Heart left ventricle (tissue), 16 donors: ENCODE measurements around the gene SLC45A3. TPM values are rescaled to one million over a fixed set of nuclear protein-coding genes. Genes with fewer than 3 reads are reported as not detected.
A peak's percentile ranks its signal among the peaks of the same experiment; 100 is the strongest.
"Not testable (repeated sequence)": the region's sequence is repeated elsewhere in the genome, so short reads cannot be mapped to it uniquely, and the experiment has no call there.

Source experiments
- ATAC-seq, 4 donors: fragments of 200-7000 bp; cut with Tn5 transposase; one replicate each; pipeline ENCODE4 v1.9.1; 2020 to 2022; ENCODE audit warnings: moderate library complexity in 4 of 4, mild to moderate bottlenecking in 3 of 4, moderate number of reproducible peaks in 1 of 4
- DNase-seq, 5 donors: peaks; one replicate each; pipeline ENCODE4 v3.0.0-alpha.2; 2020
- H3K27ac ChIP-seq, 12 donors: fragments of 200-600 bp; sonication (generic) in 4 of 12; one replicate each; pipeline versions ENCODE4 v1.5.0 to v1.8.0; 2016 to 2022; ENCODE audit warnings: mild to moderate bottlenecking in 2 of 12
- H3K27me3 ChIP-seq, 9 donors: fragments of 200-600 bp; sonication (generic) in 2 of 9; one replicate each; pipeline versions ENCODE4 v1.5.1 to v1.8.0; 2016 to 2022; ENCODE audit warnings: mild to moderate bottlenecking in 3 of 9
- H3K36me3 ChIP-seq, 9 donors: fragments of 200-600 bp; sonication (generic) in 2 of 9; one replicate each; pipeline versions ENCODE4 v1.5.0 to v1.8.0; 2018 to 2022; ENCODE audit warnings: mild to moderate bottlenecking in 2 of 9
- H3K4me1 ChIP-seq, 12 donors: fragments of 200-600 bp; sonication (generic) in 4 of 12; one replicate each; pipeline versions ENCODE4 v1.5.0 to v1.8.0; 2016 to 2022; ENCODE audit warnings: mild to moderate bottlenecking in 3 of 12
- H3K4me3 ChIP-seq, 12 donors: fragments of 200-600 bp; sonication (generic) in 4 of 12; one replicate each; pipeline versions ENCODE4 v1.5.0 to v1.8.0; 2017 to 2022; ENCODE audit warnings: mild to moderate bottlenecking in 9 of 12, moderate library complexity in 4 of 12
- H3K9me3 ChIP-seq, 12 donors: fragments of 200-600 bp; sonication (generic) in 4 of 12; one replicate each; pipeline versions ENCODE4 v1.5.0 to v1.8.0; 2016 to 2022; ENCODE audit warnings: mild to moderate bottlenecking in 1 of 12
- CTCF ChIP-seq, 12 donors: fragments of 200-600 bp; sonication (generic) in 4 of 12; IDR thresholded peaks; one replicate each; pipeline versions ENCODE4 v1.5.0 to v1.8.0; 2018 to 2022; ENCODE audit warnings: antibody characterized with exemption in 12 of 12, mild to moderate bottlenecking in 5 of 12
- POLR2A ChIP-seq, 2 donors: fragments of 450-650 bp; IDR thresholded peaks; one replicate each; pipeline ENCODE4 v1.6.1; 2017; ENCODE audit warnings: antibody characterized with exemption in 2 of 2, mild to moderate bottlenecking in 2 of 2, moderate library complexity in 2 of 2
- WGBS, 4 donors: extraction: QIAGEN DNeasy Blood & Tissue Kit in 2 of 4; methylation state at CpG; one replicate each; pipeline versions ENCODE4 v1.1.5 to v1.1.7; 2013 to 2018; 5-methylcytosine and 5-hydroxymethylcytosine counted together
- intact Hi-C, 10 donors: fragments of 100-400 bp; cut with DNase I; formaldehyde crosslinking; loops; one replicate each; pipeline versions ENCODE4 v1.11.1 to v1.14.2; 2022
- long read RNA-seq, 3 donors: library from polyadenylated mRNA; unstranded; transcript quantifications; one replicate each; pipeline ENCODE4 v2.0.0, GENCODE V29; 2020 to 2021
- polyA plus RNA-seq, 2 donors: library from polyadenylated mRNA; stranded (reverse); fragments of 200-250 nt; gene quantifications; one replicate each; pipeline ENCODE4 v1.2.3, GENCODE V29; 2013
- total RNA-seq, 9 donors: library from RNA; depleted of rRNA in 2 of 9; stranded (reverse); fragments of >200 nt in 2 of 9; fragmentation: NEBNext Ultra II Directional in 3 of 9; extraction: Animal tissue kit (Norgen Biotek cat#: 25700) in 3 of 9; gene quantifications; one replicate each; pipeline versions ENCODE4 v1.1.0 to v1.2.4, GENCODE V29; 2016 to 2023
- donor health status: ischemic (EF 13 %, LVEDD 7.1; RV severe dilation, severe dysfunction).
- donor health status: healthy with polysubstance abuse.
- donor health status: DM: no; HTN: yes; CAD: no.
- donor health status: DM: no; HTN: no; CAD: no.
- donor health status: ischemic (EF 25% LVEDD 6.9; RV normal size, moderate dysfunction).
- donor health status: ischemic (EF 25% LVEDD 5.7; RV mildly dilated, moderate dysfunction).
- donor health status: healthy.
- donor health status: DM: yes; HTN: yes; CAD: no.
- donor health status: ischemic (EF 35%, LVEDD 5.7; RV mildly dilated, moderate dysfunction).
- donor health status: nonischemic (EF 11% LVEDD 7.7; RV severe dilation, severe dysfunction).
- donor health status: DM: yes; HTN: yes; CAD: no.
- donor health status: PGD.
- donor health status: ischemic (EF 29% LVEDD 5.4; RV normal size, mild dysfunction).
- donor health status: nonischemic (EF 23%, LVEDD 6.1; RV moderate dilation, normal function).

SLC45A3 gene, protein sequence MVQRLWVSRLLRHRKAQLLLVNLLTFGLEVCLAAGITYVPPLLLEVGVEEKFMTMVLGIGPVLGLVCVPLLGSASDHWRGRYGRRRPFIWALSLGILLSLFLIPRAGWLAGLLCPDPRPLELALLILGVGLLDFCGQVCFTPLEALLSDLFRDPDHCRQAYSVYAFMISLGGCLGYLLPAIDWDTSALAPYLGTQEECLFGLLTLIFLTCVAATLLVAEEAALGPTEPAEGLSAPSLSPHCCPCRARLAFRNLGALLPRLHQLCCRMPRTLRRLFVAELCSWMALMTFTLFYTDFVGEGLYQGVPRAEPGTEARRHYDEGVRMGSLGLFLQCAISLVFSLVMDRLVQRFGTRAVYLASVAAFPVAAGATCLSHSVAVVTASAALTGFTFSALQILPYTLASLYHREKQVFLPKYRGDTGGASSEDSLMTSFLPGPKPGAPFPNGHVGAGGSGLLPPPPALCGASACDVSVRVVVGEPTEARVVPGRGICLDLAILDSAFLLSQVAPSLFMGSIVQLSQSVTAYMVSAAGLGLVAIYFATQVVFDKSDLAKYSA
- total RNA-seq (1 to 10 TPM; 1.2 to 6.1 (median 2.6) TPM), polyA plus RNA-seq (1 to 10 TPM; 2.6 to 3.3 TPM)
- long read RNA-seq, donor 1, partial matches to known transcripts: 0 of 1 reads
- long read RNA-seq, donor 1, other reads (novel, unspliced or antisense): 1 of 1 reads
- long read RNA-seq, donor 2: 0 reads
- long read RNA-seq, donor 3, partial matches to known transcripts: 1 of 4 reads
- long read RNA-seq, donor 3, other reads (novel, unspliced or antisense): 3 of 4 reads

DNA sequence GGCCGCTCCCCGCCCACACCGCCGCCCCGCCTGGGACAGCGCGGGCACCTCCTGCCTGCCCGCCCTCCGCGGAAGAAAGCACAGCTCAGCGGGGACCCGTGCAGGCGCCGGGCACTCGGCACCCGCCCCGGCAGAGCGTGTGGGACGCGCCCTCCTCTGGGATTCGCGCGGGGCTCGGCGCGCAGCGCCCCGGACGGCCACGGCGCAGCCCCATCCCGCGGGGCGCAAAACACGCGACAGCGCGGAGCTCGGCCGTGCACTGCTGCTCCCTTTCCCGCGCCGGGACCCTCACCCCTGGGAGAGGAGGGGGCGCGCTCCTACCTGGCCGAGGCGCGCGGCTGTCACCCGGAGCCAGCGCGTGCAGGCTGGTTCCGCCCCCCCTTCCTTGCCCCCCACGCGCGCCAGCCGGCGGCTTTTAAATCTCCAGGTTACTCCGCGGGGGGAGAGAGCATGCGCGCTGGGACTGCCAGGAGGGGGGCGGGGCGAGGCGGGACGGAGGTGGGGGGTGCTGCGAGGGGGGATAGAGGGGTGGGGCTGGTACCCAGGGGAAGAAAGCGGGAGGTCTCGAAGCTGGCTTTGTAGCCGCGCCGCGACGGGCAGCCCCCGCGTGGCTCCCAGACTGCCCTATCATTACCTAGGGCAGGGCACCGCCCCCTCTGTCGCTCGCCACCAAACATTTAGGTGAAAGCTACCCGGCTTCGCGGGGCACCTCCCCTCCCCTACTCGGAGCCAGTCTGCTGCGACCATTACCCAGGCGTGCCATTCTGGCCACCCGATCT lies at the start of gene SLC45A3:
Gene SLC45A3, minus strand, starts transcription at position 437 of the 779 bp plus-strand sequence. CDS start 15,853 bp downstream, outside the sequence.
- peak within 1 kb of the TSS; percentile 54 to 83 (median 64) for H3K4me3 ChIP-seq
- TF ChIP-seq CTCF (IDR thresholded peaks at IDR 0.05) (no peak), POLR2A (IDR thresholded peaks at IDR 0.05) (no peak)
- DNase-seq: peak in 4 of 5 donors; percentile 36 to 69 (median 43)
- peaks cover 4 to 39% (median 26%) of the 10 kb centered on the region in 12 donors for H3K4me1 ChIP-seq
- ATAC-seq: peak in 3 of 4 donors; percentile 27 to 64 (median 63)
- H3K27ac ChIP-seq: peak within 1 kb of the TSS; percentile 8 to 78 (median 51)
- H3K9me3 ChIP-seq: no peaks in the 10 kb centered on the region
- no peaks in the 10 kb centered on the region for H3K36me3 ChIP-seq
- intact Hi-C loops: no loop called here
- WGBS, 4 donors: 1 to 6% (median 3%) methylated on average over 21 to 86 of the region's 86 CpGs
- H3K27me3 ChIP-seq: peaks cover 0 to 6% (median 0%) of the 10 kb centered on the region in 9 donors

DNA sequence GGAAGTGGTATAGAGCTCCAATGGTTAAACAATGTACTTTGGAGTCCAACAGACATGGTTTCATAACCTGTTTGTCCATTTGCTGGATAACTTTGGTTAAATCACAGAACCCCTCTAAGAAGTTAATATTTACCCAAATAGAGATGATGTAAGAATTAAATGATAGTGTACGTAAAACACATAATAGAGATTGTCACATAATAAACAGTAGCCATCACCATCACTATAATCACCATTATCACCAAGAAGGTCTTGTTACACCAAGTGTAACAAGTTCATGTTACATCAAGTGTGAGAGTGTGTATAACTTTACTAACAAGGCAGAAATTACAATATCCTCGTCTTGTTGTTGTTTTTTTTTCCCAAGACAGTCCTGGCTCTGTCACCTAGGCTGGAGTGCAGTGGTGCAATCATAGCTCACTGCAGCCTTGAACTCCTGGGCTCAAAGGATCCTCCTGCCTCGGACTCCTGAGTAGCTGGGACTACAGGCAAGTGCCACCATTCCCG lies 46.4 kb upstream of the SLC45A3 start:
- intact Hi-C loops: no loop called here
- peaks cover 0 to 85% (median 77%) of the 10 kb centered on the region in 9 donors for H3K36me3 ChIP-seq
- DNase-seq: no peak
- H3K4me1 ChIP-seq: peaks cover 0 to 17% (median 4%) of the 10 kb centered on the region in 12 donors
- 77 to 89% (median 84%) methylated on average over 4 of the region's 4 CpGs for whole genome bisulfite sequencing, 4 donors
- no peak overlapping the region for H3K4me3 ChIP-seq
- ATAC-seq: no peak
- no peak overlapping the region for H3K27ac ChIP-seq
- no peaks in the 10 kb centered on the region for H3K27me3 ChIP-seq
- no peaks in the 10 kb centered on the region for H3K9me3 ChIP-seq
- TF ChIP-seq CTCF (IDR thresholded peaks at IDR 0.05) (no peak), POLR2A (IDR thresholded peaks at IDR 0.05) (no peak)

GRCh38 chr1:205725514-205725913 lies 45.2 kb upstream of the SLC45A3 start:
- TF ChIP-seq CTCF (IDR thresholded peaks at IDR 0.05) (no peak), POLR2A (IDR thresholded peaks at IDR 0.05) (no peak)
- no peak for ATAC-seq
- DNase-seq: no peak
- no peak overlapping the region for H3K4me3 ChIP-seq
- 89 to 96% (median 92%) methylated on average over 1 of the region's 1 CpG for WGBS, 4 donors
- peaks cover 0 to 17% (median 4%) of the 10 kb centered on the region in 12 donors for H3K4me1 ChIP-seq
- H3K36me3 ChIP-seq: peaks cover 0 to 93% (median 86%) of the 10 kb centered on the region in 9 donors
- no peaks in the 10 kb centered on the region for H3K27me3 ChIP-seq
- H3K9me3 ChIP-seq: no peaks in the 10 kb centered on the region
- no peak overlapping the region for H3K27ac ChIP-seq
- intact Hi-C loops: no loop called here

- H3K9me3 ChIP-seq, H3K27ac ChIP-seq, H3K27me3 ChIP-seq, ATAC-seq, intact Hi-C loops, H3K4me3 ChIP-seq, DNase-seq: not testable (repeated sequence)
- 50 to 100% (median 99%) methylated on average over 2 of the region's 2 CpGs for WGBS, 4 donors
- Histone ChIP-seq H3K36me3 (peaks cover 2 to 100% (median 98%) of the 10 kb centered on the region in 9 donors), H3K4me1 (peaks cover 0 to 19% (median 0%) of the 10 kb centered on the region in 12 donors)
Observed at GRCh38 chr1:205720740-205721139, 40.4 kb upstream of the SLC45A3 start.
